Measurements from ENCODE around the gene PNPO.

The PNPO gene

DNA sequence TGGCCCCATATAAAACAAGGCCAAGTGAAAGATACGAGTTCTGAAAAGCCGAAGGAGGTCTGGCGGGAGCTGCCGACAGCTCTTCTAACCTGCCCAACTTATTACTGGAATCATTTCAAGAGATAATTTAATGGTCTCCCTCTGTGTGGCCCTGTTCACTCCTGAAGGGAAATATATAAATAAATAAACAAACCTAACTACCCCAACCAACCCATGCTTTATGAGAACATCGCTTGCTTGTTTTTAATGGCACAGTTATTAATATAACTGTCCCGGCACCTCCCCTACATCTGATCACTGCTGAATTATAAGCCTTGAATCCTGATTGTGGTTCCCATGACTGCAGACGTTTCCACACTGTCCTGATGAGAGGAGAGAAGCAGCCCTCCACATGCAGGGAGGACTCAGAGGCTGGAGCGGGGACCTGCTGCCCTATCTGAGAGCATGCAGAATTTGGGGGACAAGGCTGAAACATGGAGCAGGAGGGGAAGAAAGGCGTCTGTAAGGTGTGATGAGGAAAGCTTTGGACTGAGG is 51.7 kb downstream of the PNPO start:
- no peak overlapping the region for H3K9ac ChIP-seq (ENCODE audit: low read length)
- H3K9me3 ChIP-seq (ENCODE audit: insufficient read depth, low read length): no peaks in the 10 kb centered on the region
- H3K4me3 ChIP-seq (ENCODE audit: insufficient read depth, low read length, poor library complexity, severe bottlenecking): no peak overlapping the region

GRCh38 chr17:47993964-47994363 is 52.6 kb downstream of the PNPO start:
- no peaks in the 10 kb centered on the region for H3K79me2 ChIP-seq (ENCODE audit: insufficient read depth, low read length)
- H3K4me2 ChIP-seq (ENCODE audit: low read depth, low read length, poor library complexity, severe bottlenecking): no peak overlapping the region
- H3K4me3 ChIP-seq (ENCODE audit: insufficient read depth, low read length, poor library complexity, severe bottlenecking): no peak overlapping the region
- no peaks in the 10 kb centered on the region for H4K20me1 ChIP-seq (ENCODE audit: low read depth, low read length)
- H3F3A ChIP-seq (ENCODE audit: insufficient read depth): no peaks in the 10 kb centered on the region
- no peaks in the 10 kb centered on the region for H3K9me3 ChIP-seq (ENCODE audit: insufficient read depth, low read length)
- no peaks in the 10 kb centered on the region for H3K9me2 ChIP-seq (replicated peaks; ENCODE audit: insufficient read depth, low read length)
- H3K36me3 ChIP-seq (ENCODE audit: low read length): no peaks in the 10 kb centered on the region
- H2AFZ ChIP-seq (ENCODE audit: low read depth, low read length, severe bottlenecking): no peak overlapping the region
- no peak overlapping the region for H3K9ac ChIP-seq (ENCODE audit: low read length)
- no peak overlapping the region for H3K27ac ChIP-seq (ENCODE audit: low read depth, low read length)
- TF ChIP-seq CTCF (IDR thresholded peaks at IDR 0.05; ENCODE audit: insufficient read depth, low read length, poor library complexity, severe bottlenecking) (no peak), EZH2phosphoT487 (conservative IDR thresholded peaks at IDR 0.05; ENCODE audit: low read length) (no peak)
- no peaks in the 10 kb centered on the region for H3K27me3 ChIP-seq (ENCODE audit: low read length)

More for the DNA sequence above, 51.7 kb downstream of the PNPO start:
- Histone ChIP-seq H3K27me3 (ENCODE audit: low read length) (no peaks in the 10 kb centered on the region), H3K79me2 (ENCODE audit: insufficient read depth, low read length) (no peaks in the 10 kb centered on the region), H4K20me1 (ENCODE audit: low read depth, low read length) (no peaks in the 10 kb centered on the region), H3K27ac (ENCODE audit: low read depth, low read length) (no peak overlapping the region), H3K36me3 (ENCODE audit: low read length) (no peaks in the 10 kb centered on the region), H2AFZ (ENCODE audit: low read depth, low read length, severe bottlenecking) (no peak overlapping the region), H3K4me2 (ENCODE audit: low read depth, low read length, poor library complexity, severe bottlenecking) (no peak overlapping the region), H3K9me2 (replicated peaks; ENCODE audit: insufficient read depth, low read length) (no peaks in the 10 kb centered on the region), H3F3A (ENCODE audit: insufficient read depth) (no peaks in the 10 kb centered on the region)
- no peak for TF ChIP-seq CTCF (IDR thresholded peaks at IDR 0.05; ENCODE audit: insufficient read depth, low read length, poor library complexity, severe bottlenecking)
- TF ChIP-seq EZH2phosphoT487 (conservative IDR thresholded peaks at IDR 0.05; ENCODE audit: low read length): no peak

DNA sequence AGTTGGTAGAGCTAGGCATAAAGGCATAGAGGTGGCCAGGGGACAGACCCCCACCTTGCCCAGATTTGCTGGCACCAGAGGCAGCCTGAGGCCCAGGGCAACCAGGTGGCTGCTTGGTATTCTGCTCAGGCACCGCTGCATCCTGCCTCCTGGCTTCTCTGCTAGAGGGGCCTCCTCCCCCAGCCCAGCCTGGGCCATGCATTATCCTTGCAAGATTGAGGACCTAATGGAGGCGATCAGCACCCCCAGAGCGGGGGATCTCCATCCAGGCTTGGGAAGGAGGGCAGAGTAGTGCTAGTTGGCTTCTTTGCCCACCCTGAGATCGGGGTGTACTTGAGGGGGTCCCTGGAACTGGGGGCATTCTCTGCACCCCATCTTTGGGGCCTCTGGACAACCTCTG is 53.4 kb downstream of the PNPO start:
- Histone ChIP-seq H3F3A (ENCODE audit: insufficient read depth) (no peaks in the 10 kb centered on the region), H3K4me2 (ENCODE audit: low read depth, low read length, poor library complexity, severe bottlenecking) (no peak overlapping the region), H4K20me1 (ENCODE audit: low read depth, low read length) (no peaks in the 10 kb centered on the region), H3K79me2 (ENCODE audit: insufficient read depth, low read length) (no peaks in the 10 kb centered on the region), H3K27me3 (ENCODE audit: low read length) (no peaks in the 10 kb centered on the region), H3K4me3 (ENCODE audit: insufficient read depth, low read length, poor library complexity, severe bottlenecking) (no peak overlapping the region), H3K27ac (ENCODE audit: low read depth, low read length) (no peak overlapping the region), H3K9ac (ENCODE audit: low read length) (no peak overlapping the region), H3K9me3 (ENCODE audit: insufficient read depth, low read length) (no peaks in the 10 kb centered on the region), H3K36me3 (ENCODE audit: low read length) (no peaks in the 10 kb centered on the region), H2AFZ (ENCODE audit: low read depth, low read length, severe bottlenecking) (no peak overlapping the region), H3K9me2 (replicated peaks; ENCODE audit: insufficient read depth, low read length) (no peaks in the 10 kb centered on the region)
- TF ChIP-seq CTCF (IDR thresholded peaks at IDR 0.05; ENCODE audit: insufficient read depth, low read length, poor library complexity, severe bottlenecking): no peak
- TF ChIP-seq EZH2phosphoT487 (conservative IDR thresholded peaks at IDR 0.05; ENCODE audit: low read length): no peak

Measured in SU-DHL-6 (cell line).